Sigmoid colon (tissue), 7 donors: ENCODE data around the gene UNC79. TPM values are rescaled to one million over a fixed set of nuclear protein-coding genes. Genes with fewer than 3 reads are reported as not detected.

Experiments used
- DNase-seq: peaks from one replicate; pipeline ENCODE4 v3.0.0-alpha.2; 2019
- H3K27ac ChIP-seq, 4 donors: fragments of 200-600 bp; sonication (generic); one replicate each; pipeline ENCODE4 v1.5.1; 2016 to 2019; ENCODE audit warnings: mild to moderate bottlenecking in 1 of 4
- H3K27me3 ChIP-seq, 3 donors: fragments of 200-600 bp; sonication (generic); one replicate each; pipeline ENCODE4 v1.5.1; 2019; ENCODE audit warnings: mild to moderate bottlenecking in 1 of 3
- H3K36me3 ChIP-seq, 4 donors: fragments of 200-600 bp; sonication (generic); one replicate each; pipeline ENCODE4 v1.5.1; 2016 to 2019
- H3K4me1 ChIP-seq, 4 donors: fragments of 200-600 bp; sonication (generic); one replicate each; pipeline ENCODE4 v1.5.1; 2017 to 2019
- H3K4me3 ChIP-seq, 4 donors: fragments of 200-600 bp; sonication (generic); one replicate each; pipeline ENCODE4 v1.5.1; 2017 to 2019; ENCODE audit warnings: mild to moderate bottlenecking in 2 of 4, moderate library complexity in 1 of 4
- H3K9me3 ChIP-seq, 4 donors: fragments of 200-600 bp in 3 of 4; sonication (generic) in 3 of 4; one replicate each; pipeline versions ENCODE4 v1.5.1 to v1.6.1; 2013 to 2019
- CTCF ChIP-seq, 4 experiments: fragments of 450-650 bp in 3 of 4; fragments of 200-600 bp in 1 of 4; IDR thresholded peaks; one replicate each; pipeline ENCODE4 v1.5.1; 2016 to 2019; ENCODE audit warnings: antibody characterized with exemption in 4 of 4, mild to moderate bottlenecking in 3 of 4, moderate library complexity in 2 of 4
- EP300 ChIP-seq, 4 donors: sonication (generic); formaldehyde crosslinking; IDR thresholded peaks; one replicate each; pipeline ENCODE4 v1.6.1; 2017; ENCODE audit warnings: antibody characterized with exemption in 4 of 4
- POLR2A ChIP-seq, 2 donors: fragments of 450-650 bp; IDR thresholded peaks; one replicate each; pipeline ENCODE4 v1.6.1; 2016; ENCODE audit warnings: antibody characterized with exemption in 2 of 2, mild to moderate bottlenecking in 2 of 2, moderate library complexity in 2 of 2
- POLR2AphosphoS5 ChIP-seq, 4 donors: sonication (generic); formaldehyde crosslinking; IDR thresholded peaks; one replicate each; pipeline ENCODE4 v1.6.1; 2017; ENCODE audit warnings: antibody characterized with exemption in 4 of 4
- WGBS, 2 donors: extraction: QIAGEN DNeasy Blood & Tissue Kit; methylation state at CpG; one replicate each; pipeline ENCODE4 v1.1.7; 2013; 5-methylcytosine and 5-hydroxymethylcytosine counted together
- intact Hi-C: fragments of 100-400 bp; cut with DNase I; formaldehyde crosslinking; loops from one replicate; pipeline ENCODE4 v1.15.1; 2023
- polyA plus RNA-seq, 3 donors: library from polyadenylated mRNA; stranded (reverse); fragments of 200-250 nt; gene quantifications; one replicate each; pipeline ENCODE4 v1.2.3, GENCODE V29; 2013
- small RNA-seq, 3 donors: library from RNA; depleted of rRNA; stranded (forward); fragments of <200 nt; gene quantifications; one replicate each; pipeline ENCODE3, GENCODE V24; 2016
- total RNA-seq, 4 donors: library from RNA; depleted of rRNA; stranded (reverse); fragments of >200 nt; gene quantifications; one replicate each; pipeline ENCODE4 v1.1.0, GENCODE V29; 2016
- donor health status: healthy with polysubstance abuse.
- donor health status: Bipolar disorder and iron deficiency.
- donor health status: healthy.

UNC79 gene
- total and polyA plus RNA-seq, 7 donors, result 0.15 to 1.4 (median 0.81) TPM; not detected in 2

- no peaks in the 10 kb centered on the region for H3K9me3 ChIP-seq
- TF ChIP-seq POLR2AphosphoS5 (IDR thresholded peaks at IDR 0.05), result no peak
- no peak for TF ChIP-seq EP300 (IDR thresholded peaks at IDR 0.05)
- no peak for TF ChIP-seq CTCF (IDR thresholded peaks at IDR 0.05)
- no peak for TF ChIP-seq POLR2A (IDR thresholded peaks at IDR 0.05)
- WGBS, 2 donors, result 92% methylated on average over 8 of the region's 8 CpGs
- peaks cover 0 to 37% (median 12%) of the 10 kb centered on the region in 4 donors for H3K4me1 ChIP-seq
- H3K27me3 ChIP-seq, result no peaks in the 10 kb centered on the region
- intact Hi-C loops, result no loop called here
- H3K27ac ChIP-seq, result peak overlapping the region in 3 of 4 donors; percentile 23 to 86 (median 29)
- no peak for DNase-seq
- H3K4me3 ChIP-seq, result no peak overlapping the region
- no peaks in the 10 kb centered on the region for H3K36me3 ChIP-seq
These were observed 322.9 kb downstream of the UNC79 start for GRCh38 chr14:93753647-93754046.

DNA sequence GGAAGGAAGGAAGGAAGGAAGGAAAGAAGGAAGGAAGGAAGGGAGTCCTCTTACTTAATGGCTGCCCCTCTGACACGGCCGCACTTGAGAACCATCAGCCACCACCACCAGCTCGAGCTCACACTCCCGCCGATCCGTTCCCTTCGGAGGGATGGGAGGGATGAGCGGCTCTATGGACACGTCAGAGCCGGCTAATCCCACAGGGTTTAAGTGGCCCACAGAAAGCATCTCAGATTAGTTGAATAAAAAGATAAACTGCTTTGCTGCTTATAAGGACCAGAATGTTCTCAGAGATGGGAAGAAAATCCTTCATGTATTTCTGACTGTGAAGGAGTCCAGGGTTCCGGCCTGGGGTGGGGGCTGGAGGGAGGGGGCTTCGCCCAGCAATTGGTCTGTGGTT is 326.5 kb downstream of the UNC79 start:
- peaks cover 0 to 59% (median 39%) of the 10 kb centered on the region in 4 donors for H3K4me1 ChIP-seq
- no peaks in the 10 kb centered on the region for H3K27me3 ChIP-seq
- H3K27ac ChIP-seq, result peak overlapping the region; percentile 74 to 86 (median 85)
- 80 to 83% methylated on average over 12 of the region's 12 CpGs for WGBS, 2 donors
- H3K4me3 ChIP-seq, result no peak overlapping the region
- no peaks in the 10 kb centered on the region for H3K36me3 ChIP-seq
- intact Hi-C loops, result no loop called here
- no peaks in the 10 kb centered on the region for H3K9me3 ChIP-seq
- no peak for DNase-seq
- TF ChIP-seq POLR2A (IDR thresholded peaks at IDR 0.05) (no peak), CTCF (IDR thresholded peaks at IDR 0.05) (no peak), EP300 (IDR thresholded peaks at IDR 0.05) (no peak), POLR2AphosphoS5 (IDR thresholded peaks at IDR 0.05) (no peak)

Small RNA genes within 50 kb of the gene (small RNA-seq; reads per million reads assigned to genes)
- gene RF00019 (0 reads per million in 3 donors), gene RF02271 (0 reads per million in 3 donors), gene RNU6-1258P (0 reads per million in 3 donors)

Other genes with a start within 250 kb of the UNC79 start
- gene MOAP1, start 246.0 kb upstream of the UNC79 start, total RNA-seq, result 10 to 100 TPM; 31.3 to 65.3 (median 60.1) TPM
- gene MOAP1, start 246.0 kb upstream of the UNC79 start, polyA plus RNA-seq, result 10 to 100 TPM; 19.7 to 27.0 (median 22.9) TPM
- 10 to 100 TPM in 3 of 4 donors, 1 to 10 TPM in 1; 10.0 to 16.9 (median 11.6) TPM for gene LYSET, start 245.6 kb upstream of the UNC79 start, total RNA-seq
- gene LYSET, start 245.6 kb upstream of the UNC79 start, polyA plus RNA-seq, result 10 to 100 TPM; 27.5 to 58.3 (median 57.6) TPM
- 10 to 100 TPM in 3 of 4 donors, 1 to 10 TPM in 1; 8.6 to 20.2 (median 11.8) TPM for gene GON7, start 223.9 kb upstream of the UNC79 start, total RNA-seq
- 10 to 100 TPM; 29.2 to 80.7 (median 51.7) TPM for gene GON7, start 223.9 kb upstream of the UNC79 start, polyA plus RNA-seq
- gene UBR7, start 223.7 kb upstream of the UNC79 start, total RNA-seq, result 10 to 100 TPM; 15.5 to 32.1 (median 27.2) TPM
- gene UBR7, start 223.7 kb upstream of the UNC79 start, polyA plus RNA-seq, result 10 to 100 TPM; 17.3 to 25.4 (median 19.8) TPM
- 10 to 100 TPM; 30.3 to 50.7 (median 43.3) TPM for gene BTBD7, start 97.9 kb upstream of the UNC79 start, total RNA-seq
- 10 to 100 TPM in 2 of 3 donors, 1 to 10 TPM in 1; 7.8 to 12.0 (median 11.1) TPM for gene BTBD7, start 97.9 kb upstream of the UNC79 start, polyA plus RNA-seq
- gene COX8C, start 83.8 kb upstream of the UNC79 start, total RNA-seq, result not detected
- not detected for gene COX8C, start 83.8 kb upstream of the UNC79 start, polyA plus RNA-seq